ENCODE data around the gene PSMF1.

PSMF1 gene, protein sequence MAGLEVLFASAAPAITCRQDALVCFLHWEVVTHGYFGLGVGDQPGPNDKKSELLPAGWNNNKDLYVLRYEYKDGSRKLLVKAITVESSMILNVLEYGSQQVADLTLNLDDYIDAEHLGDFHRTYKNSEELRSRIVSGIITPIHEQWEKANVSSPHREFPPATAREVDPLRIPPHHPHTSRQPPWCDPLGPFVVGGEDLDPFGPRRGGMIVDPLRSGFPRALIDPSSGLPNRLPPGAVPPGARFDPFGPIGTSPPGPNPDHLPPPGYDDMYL

DNA sequence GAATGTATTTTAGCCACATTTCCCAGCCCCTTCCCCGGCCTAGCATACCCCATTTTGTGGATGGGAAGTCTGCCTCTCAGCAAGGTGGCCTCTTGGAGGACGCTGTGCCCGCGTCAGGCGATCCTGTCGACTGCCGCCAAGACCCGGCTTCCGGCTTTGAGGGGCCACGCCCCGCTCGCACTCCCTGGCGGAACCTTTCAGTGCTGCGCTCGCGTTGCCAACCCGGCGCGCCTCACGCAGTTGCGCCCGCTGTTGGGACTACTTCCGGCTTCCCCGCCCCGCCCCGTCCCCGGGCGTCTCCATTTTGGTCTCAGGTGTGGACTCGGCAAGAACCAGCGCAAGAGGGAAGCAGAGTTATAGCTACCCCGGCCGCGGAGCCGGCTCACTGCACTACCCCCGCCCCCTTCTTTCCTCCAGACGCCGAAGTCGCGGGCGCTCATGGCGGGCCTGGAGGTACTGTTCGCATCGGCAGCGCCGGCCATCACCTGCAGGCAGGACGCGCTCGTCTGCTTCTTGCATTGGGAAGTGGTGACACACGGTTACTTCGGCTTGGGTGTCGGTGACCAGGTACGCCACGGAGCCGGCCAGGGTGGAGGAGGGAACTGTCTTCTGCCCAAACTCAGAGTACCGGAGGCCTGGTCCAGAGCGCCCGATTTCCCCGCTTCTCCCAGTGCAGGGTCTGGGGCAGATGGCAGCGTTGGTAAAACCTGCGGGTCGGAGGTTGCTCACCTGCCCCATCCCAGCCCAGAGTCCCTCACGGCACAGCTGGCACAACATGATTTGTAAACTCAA lies at the start of gene PSMF1:
TSS of gene PSMF1 (plus strand) at position 267 of the 792 bp plus-strand sequence. CDS start at position 439, 172 bp downstream.
- peak within 1 kb of the TSS; percentile 90 for H3K4me3 Mint-ChIP-seq
- ATAC-seq (peak; percentile 99), DNase-seq (peak; percentile 95)
- peaks cover 56% of the 10 kb centered on the region for H3K4me1 Mint-ChIP-seq
- no peaks in the 10 kb centered on the region for H3K27me3 Mint-ChIP-seq
- no peaks in the 10 kb centered on the region for H3K9me3 Mint-ChIP-seq
- peak within 1 kb of the TSS; percentile 80 for H3K27ac Mint-ChIP-seq
- peaks cover 32% of the 10 kb centered on the region for H3K36me3 Mint-ChIP-seq (ENCODE audit: low read depth)

DNA sequence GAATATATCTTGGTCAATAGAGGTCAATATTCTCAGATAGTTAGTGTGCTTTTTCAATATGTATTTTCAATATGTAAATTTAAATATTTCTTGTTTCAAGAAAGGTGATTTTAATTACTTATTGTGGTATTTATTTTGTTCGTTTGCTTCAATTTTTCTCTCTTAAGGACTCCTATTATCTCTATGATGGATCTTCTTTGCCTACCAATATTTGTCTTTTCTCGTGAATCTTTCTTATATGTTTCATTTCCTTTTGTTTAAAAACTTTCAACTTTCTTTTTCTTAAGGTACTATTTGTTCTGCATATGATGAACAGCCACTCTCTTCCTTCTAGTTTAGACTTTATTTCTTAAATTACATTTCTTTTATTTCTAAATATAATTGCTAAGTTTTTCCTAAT lies 46.1 kb upstream of the PSMF1 start:
- peaks cover 12% of the 10 kb centered on the region for H3K9me3 Mint-ChIP-seq
- ATAC-seq (no peak), DNase-seq (no peak)
- H3K4me1 Mint-ChIP-seq = no peaks in the 10 kb centered on the region
- H3K36me3 Mint-ChIP-seq (ENCODE audit: low read depth) = peaks cover 3% of the 10 kb centered on the region
- H3K27me3 Mint-ChIP-seq = no peaks in the 10 kb centered on the region
- H3K27ac Mint-ChIP-seq = no peak overlapping the region
- H3K4me3 Mint-ChIP-seq = no peak overlapping the region

- no peaks in the 10 kb centered on the region for H3K4me1 Mint-ChIP-seq
- no peak for DNase-seq
- H3K9me3 Mint-ChIP-seq = no peaks in the 10 kb centered on the region
- H3K36me3 Mint-ChIP-seq (ENCODE audit: low read depth) = peaks cover 2% of the 10 kb centered on the region
- no peaks in the 10 kb centered on the region for H3K27me3 Mint-ChIP-seq
- no peak overlapping the region for H3K27ac Mint-ChIP-seq
- no peak overlapping the region for H3K4me3 Mint-ChIP-seq
- peak; percentile 59 for ATAC-seq
Measured at GRCh38 chr20:1075616-1076015, 42.8 kb upstream of the PSMF1 start.

- Mint-ChIP-seq H3K36me3 (ENCODE audit: low read depth) (peaks cover 2% of the 10 kb centered on the region), H3K4me1 (peaks cover 8% of the 10 kb centered on the region), H3K27me3 (no peaks in the 10 kb centered on the region), H3K4me3 (no peak overlapping the region), H3K27ac (no peak overlapping the region), H3K9me3 (peaks cover 14% of the 10 kb centered on the region)
- no peak for DNase-seq
- ATAC-seq = no peak
Measured at GRCh38 chr20:1081891-1082290, 36.5 kb upstream of the PSMF1 start.

DNA sequence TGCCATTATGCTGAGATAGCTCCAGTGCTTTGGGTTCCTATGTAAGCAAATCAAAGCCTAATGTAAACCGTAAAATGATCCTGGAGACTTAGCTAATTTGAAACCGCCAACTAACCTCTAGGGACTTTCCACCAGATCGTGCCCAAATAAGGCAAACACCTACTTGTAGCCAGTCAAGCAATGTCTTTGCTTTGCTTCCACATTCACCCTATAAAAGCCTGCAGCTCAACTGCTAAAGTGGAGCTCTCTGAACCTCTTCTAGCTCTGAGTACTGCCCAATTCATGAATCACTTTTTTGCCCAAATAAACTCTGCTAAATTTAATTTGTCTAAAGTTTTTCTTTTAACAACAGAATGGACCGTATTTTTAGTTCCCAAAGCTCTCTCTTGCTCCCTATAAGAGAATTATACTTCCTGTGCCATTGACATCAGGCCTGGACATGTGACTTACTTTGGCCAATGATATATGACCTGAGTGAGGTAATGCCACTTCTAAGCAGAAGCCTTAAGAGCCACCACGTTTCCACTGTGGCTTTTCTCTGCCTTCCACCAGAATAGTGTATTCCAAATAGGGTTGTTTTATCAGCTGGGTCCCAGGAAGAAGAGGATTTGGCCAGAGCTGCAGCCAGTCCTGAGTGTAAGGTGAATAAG lies 34.8 kb upstream of the PSMF1 start:
- no peak for DNase-seq
- Mint-ChIP-seq H3K9me3 (peaks cover 14% of the 10 kb centered on the region), H3K36me3 (ENCODE audit: low read depth) (peaks cover 2% of the 10 kb centered on the region), H3K27me3 (no peaks in the 10 kb centered on the region), H3K4me1 (peaks cover 16% of the 10 kb centered on the region), H3K4me3 (no peak overlapping the region), H3K27ac (no peak overlapping the region)
- no peak for ATAC-seq

DNA sequence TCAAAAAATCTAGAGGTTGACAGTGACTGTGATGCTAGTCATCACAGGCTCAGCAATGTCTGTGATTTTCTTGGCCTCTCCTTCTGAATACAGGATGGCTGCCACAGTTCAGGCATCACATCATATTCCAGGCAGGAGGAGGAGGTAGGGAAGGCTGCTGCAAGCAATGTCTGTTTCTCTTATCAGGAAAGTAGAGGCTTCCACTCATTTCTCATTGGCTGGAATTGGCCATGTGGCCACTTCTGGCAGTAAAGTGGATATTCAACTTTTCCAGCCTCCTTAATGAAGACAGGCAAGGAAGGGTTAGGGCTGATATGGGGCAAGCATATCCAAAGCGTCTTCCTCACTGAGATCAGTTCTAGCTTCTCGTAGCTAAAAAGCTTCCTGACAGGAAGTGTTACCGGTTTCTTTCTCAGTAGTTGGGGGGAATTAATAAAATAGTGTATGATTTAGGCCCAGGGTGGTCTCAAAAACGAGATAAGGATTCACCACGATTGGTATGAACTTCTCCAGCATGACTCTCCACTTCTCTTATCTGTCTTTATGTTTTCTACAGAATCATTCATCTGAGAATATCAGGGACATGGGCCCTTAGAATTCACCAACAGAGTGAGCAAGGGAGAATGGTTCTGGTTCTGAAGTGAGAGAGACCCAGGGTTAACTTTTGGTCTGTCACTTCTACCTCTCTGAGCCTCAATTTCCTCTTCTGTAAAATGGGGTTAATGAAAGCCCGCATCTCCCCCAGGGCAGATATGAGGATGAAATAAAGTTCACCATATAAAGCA lies 32.7 kb upstream of the PSMF1 start:
- H3K27me3 Mint-ChIP-seq = no peaks in the 10 kb centered on the region
- ATAC-seq (no peak), DNase-seq (no peak)
- peaks cover 16% of the 10 kb centered on the region for H3K4me1 Mint-ChIP-seq
- no peak overlapping the region for H3K4me3 Mint-ChIP-seq
- no peak overlapping the region for H3K27ac Mint-ChIP-seq
- peaks cover 7% of the 10 kb centered on the region for H3K36me3 Mint-ChIP-seq (ENCODE audit: low read depth)
- peaks cover 25% of the 10 kb centered on the region for H3K9me3 Mint-ChIP-seq

DNA sequence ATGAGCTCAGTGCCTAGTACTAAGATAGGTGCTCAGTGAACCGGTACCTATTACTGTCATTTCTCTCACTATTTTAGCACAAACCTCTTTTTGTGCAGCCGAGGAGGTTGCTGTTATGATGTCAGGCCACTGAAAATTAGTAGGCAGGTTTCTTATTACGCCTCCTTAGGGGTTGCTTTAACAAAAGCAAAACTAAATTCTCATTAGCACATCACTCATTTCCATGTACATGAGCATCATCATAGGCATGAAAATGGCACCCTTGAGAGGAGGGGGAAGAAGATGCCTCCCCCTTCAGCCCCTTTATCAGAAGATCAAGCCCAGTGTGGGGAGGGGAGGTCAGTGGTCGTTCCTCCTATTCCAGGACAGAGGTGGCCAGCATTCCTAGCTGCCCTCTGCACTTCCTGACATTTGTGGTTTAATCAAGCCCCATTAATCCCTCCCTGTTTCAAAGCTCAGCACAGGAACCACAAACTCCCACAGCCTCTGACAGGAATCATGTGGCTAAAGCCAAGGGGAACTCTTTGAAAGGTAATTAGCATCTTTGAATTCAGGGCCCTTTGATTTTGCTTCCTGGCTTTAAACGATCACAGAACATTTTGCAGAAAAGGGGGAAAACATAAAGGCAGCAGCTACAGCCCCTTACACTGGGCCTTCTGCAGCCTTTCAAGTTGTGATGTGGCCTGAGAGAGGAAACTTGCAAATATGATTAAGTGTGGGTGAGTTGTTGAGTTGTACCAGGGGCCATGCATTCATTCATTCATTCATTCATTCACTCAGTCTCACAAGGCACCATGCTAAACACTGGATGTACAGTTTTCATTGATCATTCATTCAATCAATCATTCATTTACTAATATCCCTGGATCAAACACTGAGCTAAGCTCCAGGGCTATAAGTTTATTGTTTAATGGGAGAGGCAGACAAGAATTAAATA lies 31.9 kb upstream of the PSMF1 start:
- H3K36me3 Mint-ChIP-seq (ENCODE audit: low read depth) = peaks cover 11% of the 10 kb centered on the region
- no peak overlapping the region for H3K27ac Mint-ChIP-seq
- ATAC-seq = peak; percentile 49
- H3K27me3 Mint-ChIP-seq = no peaks in the 10 kb centered on the region
- H3K4me3 Mint-ChIP-seq = no peak overlapping the region
- peaks cover 16% of the 10 kb centered on the region for H3K4me1 Mint-ChIP-seq
- no peak for DNase-seq
- peaks cover 29% of the 10 kb centered on the region for H3K9me3 Mint-ChIP-seq

DNA sequence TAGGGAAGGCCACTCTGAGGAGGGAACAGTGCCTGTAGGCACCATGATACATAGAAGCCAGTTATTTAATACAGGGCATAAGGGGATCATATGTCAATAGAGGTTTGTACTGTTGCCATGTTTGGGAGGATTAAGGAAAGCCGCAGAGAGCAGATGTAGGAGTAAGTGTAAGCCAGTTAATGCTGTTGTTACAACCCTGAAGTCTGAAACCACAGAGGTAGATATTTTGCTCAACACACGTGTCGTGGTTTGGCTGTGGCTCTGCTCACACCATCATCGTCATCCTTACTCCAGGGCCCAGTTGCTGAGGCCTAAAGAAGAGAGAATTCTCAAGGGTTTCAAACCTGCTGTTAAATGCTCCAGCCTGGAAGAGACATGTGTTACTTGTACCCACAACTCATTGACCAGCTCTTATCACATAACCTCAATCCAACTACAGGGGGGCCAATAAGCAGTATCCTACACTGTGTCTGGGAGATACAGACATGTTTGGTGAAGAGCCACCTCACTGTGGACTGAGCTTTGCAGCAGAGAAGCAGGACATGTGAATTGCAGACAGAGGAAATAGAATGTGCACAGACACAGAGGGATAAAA lies 31.0 kb upstream of the PSMF1 start:
- Mint-ChIP-seq H3K27me3 (no peaks in the 10 kb centered on the region), H3K9me3 (peaks cover 32% of the 10 kb centered on the region), H3K4me3 (no peak overlapping the region), H3K36me3 (ENCODE audit: low read depth) (peaks cover 14% of the 10 kb centered on the region), H3K27ac (no peak overlapping the region), H3K4me1 (peaks cover 16% of the 10 kb centered on the region)
- DNase-seq (no peak), ATAC-seq (peak; percentile 52)

DNA sequence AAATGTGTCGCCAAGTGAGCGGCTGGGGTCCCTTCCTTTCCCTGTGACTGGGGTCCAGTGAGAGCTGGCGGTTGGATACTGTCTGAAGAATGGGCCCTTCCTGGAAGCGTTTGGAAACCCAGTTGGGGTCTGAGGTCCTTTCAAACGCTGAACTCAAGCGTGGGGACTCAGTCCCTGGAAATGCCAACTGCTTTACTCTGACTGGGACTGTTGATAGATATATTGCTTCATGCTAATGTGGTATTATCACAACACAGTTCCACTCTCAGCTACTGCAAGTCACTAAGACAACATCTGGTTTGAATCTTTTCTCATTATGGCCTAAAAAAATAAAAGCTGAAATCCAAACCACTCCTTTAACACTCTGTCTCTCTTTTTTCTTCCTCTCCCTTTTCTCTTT lies 23.7 kb upstream of the PSMF1 start:
- Mint-ChIP-seq H3K36me3 (ENCODE audit: low read depth) (peaks cover 8% of the 10 kb centered on the region), H3K9me3 (peaks cover 29% of the 10 kb centered on the region), H3K4me3 (no peak overlapping the region), H3K4me1 (no peaks in the 10 kb centered on the region), H3K27me3 (no peaks in the 10 kb centered on the region), H3K27ac (no peak overlapping the region)
- DNase-seq (no peak), ATAC-seq (no peak)

- Mint-ChIP-seq H3K27ac (no peak overlapping the region), H3K27me3 (no peaks in the 10 kb centered on the region)
Measured at GRCh38 chr20:1101533-1101932, 16.9 kb upstream of the PSMF1 start.

DNA sequence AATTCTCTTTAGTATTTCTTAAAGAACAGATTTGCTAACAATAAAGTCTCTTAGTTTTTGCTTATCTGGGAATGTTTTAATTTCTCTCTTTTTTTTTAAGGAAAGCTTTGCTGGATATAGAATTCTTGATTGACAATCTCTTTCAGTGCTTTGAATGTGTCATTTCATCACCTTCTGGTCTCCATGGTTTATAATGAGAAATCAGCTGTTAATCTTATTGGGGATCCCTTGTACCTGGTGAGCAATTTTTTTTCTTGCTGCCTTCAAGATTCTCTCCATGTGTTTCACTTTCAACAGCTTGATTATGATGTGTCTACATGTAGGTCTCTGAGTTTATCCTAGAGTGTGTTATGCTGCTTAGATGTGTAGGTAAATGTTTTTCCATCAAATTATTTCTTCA lies 16.4 kb upstream of the PSMF1 start:
- Mint-ChIP-seq H3K4me1 (no peaks in the 10 kb centered on the region), H3K4me3 (no peak overlapping the region), H3K9me3 (peaks cover 27% of the 10 kb centered on the region), H3K27me3 (no peaks in the 10 kb centered on the region), H3K27ac (no peak overlapping the region), H3K36me3 (ENCODE audit: low read depth) (peaks cover 10% of the 10 kb centered on the region)
- no peak for ATAC-seq
- no peak for DNase-seq

More at GRCh38 chr20:1101533-1101932, 16.9 kb upstream of the PSMF1 start:
- Mint-ChIP-seq H3K4me3 (no peak overlapping the region), H3K36me3 (ENCODE audit: low read depth) (peaks cover 10% of the 10 kb centered on the region), H3K9me3 (peaks cover 27% of the 10 kb centered on the region), H3K4me1 (no peaks in the 10 kb centered on the region)
- DNase-seq = no peak
- no peak for ATAC-seq

GRCh38 chr20:1103751-1104150 lies 14.7 kb upstream of the PSMF1 start:
- H3K27me3 Mint-ChIP-seq = no peaks in the 10 kb centered on the region
- H3K27ac Mint-ChIP-seq = no peak overlapping the region
- ATAC-seq (no peak), DNase-seq (no peak)
- H3K9me3 Mint-ChIP-seq = peaks cover 20% of the 10 kb centered on the region
- peaks cover 10% of the 10 kb centered on the region for H3K36me3 Mint-ChIP-seq (ENCODE audit: low read depth)
- H3K4me1 Mint-ChIP-seq = no peaks in the 10 kb centered on the region
- no peak overlapping the region for H3K4me3 Mint-ChIP-seq

- no peak overlapping the region for H3K27ac Mint-ChIP-seq
- H3K4me1 Mint-ChIP-seq = no peaks in the 10 kb centered on the region
- DNase-seq (no peak), ATAC-seq (no peak)
- H3K27me3 Mint-ChIP-seq = no peaks in the 10 kb centered on the region
- peaks cover 17% of the 10 kb centered on the region for H3K9me3 Mint-ChIP-seq
- H3K36me3 Mint-ChIP-seq (ENCODE audit: low read depth) = peaks cover 10% of the 10 kb centered on the region
- no peak overlapping the region for H3K4me3 Mint-ChIP-seq
Measured at GRCh38 chr20:1105599-1106194, 12.7 kb upstream of the PSMF1 start.
